HepG2 (cell line): ENCODE data around the gene AGPAT3. TPM values are rescaled to one million over a fixed set of nuclear protein-coding genes. Genes with fewer than 3 reads are reported as not detected.

Experiments used
- CSRNP2 ChIP-seq: sonication (generic); formaldehyde crosslinking; conservative IDR thresholded peaks from 2 replicates; pipeline ENCODE4 v1.8.0; 2022; ENCODE audit warnings: low read depth, missing genetic modification reagents
- ESRRA ChIP-seq: sonication (generic); formaldehyde crosslinking; IDR thresholded peaks from 2 replicates; pipeline ENCODE4 v1.5.1; 2020; ENCODE audit warnings: mild to moderate bottlenecking, low read depth, missing genetic modification reagents
- HDAC1 ChIP-seq: sonication (generic); formaldehyde crosslinking; IDR thresholded peaks from 2 replicates; pipeline ENCODE4 v1.5.1; 2020; ENCODE audit warnings: mild to moderate bottlenecking, missing genetic modification reagents
- HMG20B ChIP-seq: conservative IDR thresholded peaks from 2 replicates; pipeline ENCODE4 v1.6.1; 2016; ENCODE audit warnings: missing genetic modification reagents, missing compliant biosample characterization
- HMGXB4 ChIP-seq, 2 experiments: sonication (generic) in 1 of 2; formaldehyde crosslinking in 1 of 2; IDR thresholded peaks; 2 replicates each; pipeline versions ENCODE4 v1.4.0 to v1.6.1; 2018 to 2020; ENCODE audit warnings: missing genetic modification reagents in 2 of 2, borderline replicate concordance in 1 of 2, low read depth in 1 of 2, mild to moderate bottlenecking in 1 of 2, missing biosample characterization in 1 of 2
- KDM5B ChIP-seq: sonication (generic); formaldehyde crosslinking; IDR thresholded peaks from 2 replicates; pipeline ENCODE4 v1.4.0; 2020; ENCODE audit warnings: missing genetic modification reagents, mild to moderate bottlenecking, borderline replicate concordance
- RBFOX2 ChIP-seq: fragments of 200-400 bp; formaldehyde crosslinking; IDR thresholded peaks from 2 replicates; pipeline ENCODE4 v1.6.1; 2017; ENCODE audit warnings: low read depth, mild to moderate bottlenecking, low read length
- SKIL ChIP-seq: sonication (generic); formaldehyde crosslinking; IDR thresholded peaks from 2 replicates; pipeline ENCODE4 v1.8.0; 2022; ENCODE audit warnings: missing genetic modification reagents, mild to moderate bottlenecking, moderate library complexity, borderline replicate concordance
- TEF ChIP-seq: sonication (generic); formaldehyde crosslinking; IDR thresholded peaks from 2 replicates; pipeline ENCODE4 v1.5.0; 2020; ENCODE audit warnings: missing genetic modification reagents
- THAP8 ChIP-seq: sonication (generic); formaldehyde crosslinking; IDR thresholded peaks from 2 replicates; pipeline ENCODE4 v1.5.1; 2020; ENCODE audit warnings: missing genetic modification reagents, mild to moderate bottlenecking, borderline replicate concordance
- WIZ ChIP-seq: sonication (generic); formaldehyde crosslinking; IDR thresholded peaks from 2 replicates; pipeline ENCODE4 v1.5.1; 2020; ENCODE audit warnings: mild to moderate bottlenecking, missing genetic modification reagents
- ZFP41 ChIP-seq: sonication (generic); formaldehyde crosslinking; IDR thresholded peaks from 2 replicates; pipeline ENCODE4 v1.4.0; 2020; ENCODE audit warnings: mild to moderate bottlenecking, missing genetic modification reagents, borderline replicate concordance
- ZNF138 ChIP-seq: sonication (generic); formaldehyde crosslinking; IDR thresholded peaks from 2 replicates; pipeline ENCODE4 v1.5.0; 2020; ENCODE audit warnings: mild to moderate bottlenecking, low read depth, missing genetic modification reagents
- ZNF543 ChIP-seq: sonication (generic); formaldehyde crosslinking; IDR thresholded peaks from 2 replicates; pipeline ENCODE4 v1.4.0; 2020; ENCODE audit warnings: mild to moderate bottlenecking, missing genetic modification reagents
- ZNF614 ChIP-seq: IDR thresholded peaks from 2 replicates; pipeline ENCODE4 v1.6.1; 2018; ENCODE audit warnings: missing biosample characterization, missing genetic modification reagents, inconsistent platforms, borderline replicate concordance
- ZNF670 ChIP-seq: sonication (generic); formaldehyde crosslinking; IDR thresholded peaks from 2 replicates; pipeline ENCODE4 v1.8.0; 2022; ENCODE audit warnings: mild to moderate bottlenecking, missing genetic modification reagents, borderline replicate concordance
- ZNF850 ChIP-seq: sonication (generic); formaldehyde crosslinking; conservative IDR thresholded peaks from 2 replicates; pipeline ENCODE4 v1.9.0; 2021; ENCODE audit warnings: mild to moderate bottlenecking, missing genetic modification reagents
- polyA plus RNA-seq, 8 experiments: library from polyadenylated mRNA; depleted of rRNA in 3 of 8; stranded (reverse) in 7 of 8; unstranded in 1 of 8; fragments of >200 nt; fragmentation: Illumina TruSeq in 4 of 8; extraction: Trizol in 4 of 8; gene quantifications; 2 replicates each; pipeline versions ENCODE4 v1.2.1 to v1.2.3, GENCODE V29; 2011 to 2016; ENCODE audit warnings: low read depth in 4 of 8, missing spikeins in 1 of 8, mixed read lengths in 1 of 8; ENCODE audit not compliant: insufficient read depth in 1 of 8
- total RNA-seq, 5 experiments: library from RNA; depleted of rRNA; stranded (reverse); fragments of >200 nt; fragmentation: Illumina TruSeq; extraction: Trizol; gene quantifications; 2 replicates each; pipeline ENCODE4 v1.2.3, GENCODE V29; 2016; ENCODE audit warnings: low read depth in 1 of 5

The AGPAT3 gene
- total and polyA plus RNA-seq, 2 of the 13 experiments (the other 11 are each of a cell fraction or from before 2014, with no cell fraction given): 32.2 to 54.4 TPM

GRCh38 chr21:44012474-44013379, 147.7 kb downstream of the AGPAT3 start (continued):
- no peak for TF ChIP-seq CSRNP2
- no peak for TF ChIP-seq ZNF614 (CRISPR knock-in tag)
- TF ChIP-seq ZNF670 (CRISPR knock-in tag): no peak
- peak; percentile 71 for TF ChIP-seq RBFOX2
- 0 out of 2 replicates have a peak, but pooled peaks have one; percentile 64 for TF ChIP-seq THAP8
- no peak for TF ChIP-seq ZNF138 (CRISPR knock-in tag)
- peak; percentile 56; the same call in 1 of the 2 replicates for TF ChIP-seq HDAC1
- no peak for TF ChIP-seq ZFP41 (CRISPR knock-in tag)
- TF ChIP-seq ESRRA (CRISPR knock-in tag): peak; percentile 93
- TF ChIP-seq HMGXB4 (CRISPR knock-in tag; IDR thresholded peaks at IDR 0.05; ENCODE audit: borderline replicate concordance in 1 of 2, low read depth in 1 of 2): peak in 1 of 2 experiments; percentile 69; a peak in 1 of 4 replicates
- peak; percentile 1; the same call in 1 of the 2 replicates for TF ChIP-seq KDM5B (CRISPR knock-in tag)
- TF ChIP-seq WIZ (CRISPR knock-in tag): no peak
- no peak for TF ChIP-seq ZNF850 (CRISPR knock-in tag)
- TF ChIP-seq HMG20B (CRISPR knock-in tag): no peak
- TF ChIP-seq ZNF543 (CRISPR knock-in tag): 0 out of 2 replicates have a peak, but pooled peaks have one; percentile 18
- TF ChIP-seq SKIL: peak; percentile 19; the same call in 1 of the 2 replicates
- no peak for TF ChIP-seq TEF
